Hepatocyte (in vitro differentiated cells): ENCODE data around the gene PIK3CA.

ENCODE experiments used
- EZH2 ChIP-seq: fragments of 200-600 bp; sonication (generic); IDR thresholded peaks from 2 replicates; pipeline ENCODE4 v1.6.1; 2016; ENCODE audit warnings: antibody characterized with exemption, mild to moderate bottlenecking, borderline replicate concordance
- TF ChIP-seq, protein P1 (sequence below): fragments of 200-600 bp; sonication (generic); IDR thresholded peaks from 2 replicates; pipeline ENCODE4 v1.5.1; 2016; ENCODE audit warnings: antibody characterized with exemption, mild to moderate bottlenecking; ENCODE audit not compliant: poor library complexity

DNA sequence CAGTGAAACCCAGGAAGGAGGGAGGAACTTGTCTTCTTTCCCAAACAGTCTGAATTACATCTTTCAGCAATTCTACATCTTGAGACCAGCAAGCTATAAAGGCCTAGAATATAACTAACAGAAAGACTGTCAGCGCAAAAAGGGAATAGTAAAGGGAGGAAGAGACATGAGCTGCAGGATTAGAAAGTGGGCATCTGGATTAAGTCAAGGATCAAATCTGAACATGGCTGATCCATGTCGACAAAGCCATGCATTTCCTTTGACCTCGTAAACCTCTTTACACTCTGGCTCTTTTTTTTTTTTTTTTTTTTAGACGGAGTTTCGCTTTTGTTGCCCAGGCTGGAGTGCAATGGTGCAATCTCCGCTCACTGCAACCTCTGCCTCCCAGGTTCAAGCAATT, 138.2 kb downstream of the PIK3CA start:
- TF ChIP-seq, protein P1, sequence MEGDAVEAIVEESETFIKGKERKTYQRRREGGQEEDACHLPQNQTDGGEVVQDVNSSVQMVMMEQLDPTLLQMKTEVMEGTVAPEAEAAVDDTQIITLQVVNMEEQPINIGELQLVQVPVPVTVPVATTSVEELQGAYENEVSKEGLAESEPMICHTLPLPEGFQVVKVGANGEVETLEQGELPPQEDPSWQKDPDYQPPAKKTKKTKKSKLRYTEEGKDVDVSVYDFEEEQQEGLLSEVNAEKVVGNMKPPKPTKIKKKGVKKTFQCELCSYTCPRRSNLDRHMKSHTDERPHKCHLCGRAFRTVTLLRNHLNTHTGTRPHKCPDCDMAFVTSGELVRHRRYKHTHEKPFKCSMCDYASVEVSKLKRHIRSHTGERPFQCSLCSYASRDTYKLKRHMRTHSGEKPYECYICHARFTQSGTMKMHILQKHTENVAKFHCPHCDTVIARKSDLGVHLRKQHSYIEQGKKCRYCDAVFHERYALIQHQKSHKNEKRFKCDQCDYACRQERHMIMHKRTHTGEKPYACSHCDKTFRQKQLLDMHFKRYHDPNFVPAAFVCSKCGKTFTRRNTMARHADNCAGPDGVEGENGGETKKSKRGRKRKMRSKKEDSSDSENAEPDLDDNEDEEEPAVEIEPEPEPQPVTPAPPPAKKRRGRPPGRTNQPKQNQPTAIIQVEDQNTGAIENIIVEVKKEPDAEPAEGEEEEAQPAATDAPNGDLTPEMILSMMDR, result no peak
- TF ChIP-seq EZH2, result no peak
